IMR-90 (cell line): ENCODE data around the gene FAF1. TPM values are rescaled to one million over a fixed set of nuclear protein-coding genes. Genes with fewer than 3 reads are reported as not detected.

ENCODE experiments used
- ATAC-seq: fragments of 200-7000 bp; cut with Tn5 transposase; 2 replicates; pipeline ENCODE4 v1.9.1; 2020; ENCODE audit warnings: low read depth, mild to moderate bottlenecking, moderate library complexity
- BruUV-seq: library from RNA; stranded (reverse); fragments of 400-500 nt; replicated peaks from 2 replicates; lab custom pipeline; 2021; lab: Mats Ljungman, UMichigan
- CTCF ChIA-PET: fragments of 300-600 bp; formaldehyde crosslinking; extraction: SDS; loops from one replicate; lab custom pipeline; 2021; ENCODE audit warnings: antibody characterized with exemption; lab: Yijun Ruan, JAX
- POLR2A ChIA-PET: fragments of 300-600 bp; sonication (Branson Sonifier 250); formaldehyde crosslinking; loops from one replicate; lab custom pipeline; 2022; ENCODE audit warnings: antibody characterized with exemption; ENCODE audit not compliant: unreplicated experiment; lab: Charles Lee
- DNase-seq: peaks from one replicate; pipeline ENCODE4 v3.0.0; 2013
- H2AFZ ChIP-seq: replicated peaks from 2 replicates; pipeline ENCODE3; 2013; ENCODE audit warnings: low read length, mild to moderate bottlenecking; ENCODE audit not compliant: poor library complexity
- H2AK5ac ChIP-seq: 2 replicates; pipeline ENCODE4 v1.6.1; 2013; ENCODE audit warnings: low read depth, low read length, inconsistent platforms
- H2AK9ac ChIP-seq: replicated peaks from 2 replicates; pipeline ENCODE3; 2013; ENCODE audit warnings: mild to moderate bottlenecking, low read depth, low read length, moderate library complexity; ENCODE audit not compliant: poor library complexity
- H2BK120ac ChIP-seq: 2 replicates; pipeline ENCODE4 v1.6.1; 2013; ENCODE audit warnings: low read depth, low read length, inconsistent platforms
- H2BK15ac ChIP-seq: 3 replicates; pipeline ENCODE4 v1.6.1; 2013; ENCODE audit warnings: low read depth, low read length, inconsistent platforms
- H2BK20ac ChIP-seq: 2 replicates; pipeline ENCODE4 v1.6.1; 2013; ENCODE audit warnings: low read depth, mild to moderate bottlenecking, inconsistent platforms, low read length, moderate library complexity
- H2BK5ac ChIP-seq: 2 replicates; pipeline ENCODE4 v1.6.1; 2013; ENCODE audit warnings: mild to moderate bottlenecking, low read depth, low read length, inconsistent platforms; ENCODE audit not compliant: poor library complexity, severe bottlenecking
- H3K14ac ChIP-seq: replicated peaks from 2 replicates; pipeline ENCODE4 v1.6.1; 2013; ENCODE audit warnings: low read depth, low read length, inconsistent platforms
- H3K18ac ChIP-seq: 2 replicates; pipeline ENCODE4 v1.6.1; 2013; ENCODE audit warnings: low read depth, low read length, control low read depth
- H3K23ac ChIP-seq: 2 replicates; pipeline ENCODE4 v1.6.1; 2013; ENCODE audit warnings: low read depth, low read length, inconsistent platforms
- H3K27ac ChIP-seq: 2 replicates; pipeline ENCODE4 v1.5.1; 2013; ENCODE audit warnings: mild to moderate bottlenecking, control low read depth, low read length; ENCODE audit not compliant: insufficient read depth
- H3K27me3 ChIP-seq: 2 replicates; pipeline ENCODE4 v1.6.1; 2013; ENCODE audit warnings: low read length; ENCODE audit not compliant: control insufficient read depth, insufficient read depth
- H3K36me3 ChIP-seq: 2 replicates; pipeline ENCODE4 v1.6.1; 2013; ENCODE audit warnings: low read length, mixed read lengths; ENCODE audit not compliant: control insufficient read depth, insufficient read depth
- H3K4ac ChIP-seq: 2 replicates; pipeline ENCODE4 v1.6.1; 2013; ENCODE audit warnings: low read depth, low read length, inconsistent platforms
- H3K4me1 ChIP-seq: 2 replicates; pipeline ENCODE4 v1.6.1; 2013; ENCODE audit warnings: low read length, mixed read lengths; ENCODE audit not compliant: control insufficient read depth, insufficient read depth
- H3K4me2 ChIP-seq: 2 replicates; pipeline ENCODE4 v1.6.1; 2013; ENCODE audit warnings: low read depth, mild to moderate bottlenecking, control low read depth, low read length, moderate library complexity
- H3K4me3 ChIP-seq: 2 replicates; pipeline ENCODE4 v1.5.1; 2013; ENCODE audit warnings: low read depth, mild to moderate bottlenecking, control low read depth, low read length, moderate library complexity; ENCODE audit not compliant: insufficient read depth
- H3K56ac ChIP-seq: 2 replicates; pipeline ENCODE4 v1.6.1; 2013; ENCODE audit warnings: low read length, inconsistent platforms; ENCODE audit not compliant: insufficient read depth; ENCODE audit errors: extremely low read depth
- H3K79me1 ChIP-seq, 2 experiments: 2 replicates each; pipeline ENCODE4 v1.6.1; 2013; ENCODE audit warnings: low read length in 2 of 2, inconsistent platforms in 1 of 2, low read depth in 1 of 2
- H3K9ac ChIP-seq: 2 replicates; pipeline ENCODE4 v1.6.1; 2013; ENCODE audit warnings: low read depth, low read length, control low read depth
- H3K9me1 ChIP-seq: 2 replicates; pipeline ENCODE4 v1.6.1; 2013; ENCODE audit warnings: low read length, inconsistent platforms; ENCODE audit not compliant: insufficient read depth
- H3K9me3 ChIP-seq: 2 replicates; pipeline ENCODE4 v1.6.1; 2013; ENCODE audit warnings: low read length; ENCODE audit not compliant: control insufficient read depth, insufficient read depth
- H4K20me1 ChIP-seq: 2 replicates; pipeline ENCODE4 v1.6.1; 2013; ENCODE audit warnings: low read length, inconsistent platforms; ENCODE audit not compliant: insufficient read depth
- H4K5ac ChIP-seq: 2 replicates; pipeline ENCODE4 v1.6.1; 2013; ENCODE audit warnings: mild to moderate bottlenecking, low read depth, low read length, control low read depth
- H4K8ac ChIP-seq, 2 experiments: 2 replicates each; pipeline ENCODE4 v1.6.1; 2013; ENCODE audit warnings: low read depth in 2 of 2, low read length in 2 of 2, control low read depth in 1 of 2, inconsistent platforms in 1 of 2
- H4K91ac ChIP-seq: 2 replicates; pipeline ENCODE4 v1.6.1; 2013; ENCODE audit warnings: low read depth, low read length, inconsistent platforms; ENCODE audit not compliant: insufficient read depth
- BHLHE40 ChIP-seq: fragments of 150-350 bp; IDR thresholded peaks from 2 replicates; pipeline ENCODE4 v1.6.1; 2016; ENCODE audit warnings: mild to moderate bottlenecking, low read depth, low read length
- FOS ChIP-seq: fragments of 150-350 bp; IDR thresholded peaks from 2 replicates; pipeline ENCODE4 v1.6.1; 2016; ENCODE audit warnings: low read depth, low read length
- MAFK ChIP-seq: IDR thresholded peaks from 2 replicates; pipeline ENCODE4 v1.6.1; 2012; ENCODE audit warnings: low read depth, low read length, improper control_type of control experiment
- MAZ ChIP-seq: IDR thresholded peaks from 2 replicates; pipeline ENCODE4 v1.6.1; 2012; ENCODE audit warnings: low read depth, mild to moderate bottlenecking, low read length, improper control_type of control experiment, moderate library complexity, borderline replicate concordance
- MXI1 ChIP-seq: IDR thresholded peaks from 2 replicates; pipeline ENCODE4 v1.6.1; 2012; ENCODE audit warnings: low read depth, mild to moderate bottlenecking, low read length, moderate library complexity, borderline replicate concordance
- RCOR1 ChIP-seq: IDR thresholded peaks from 2 replicates; pipeline ENCODE4 v1.6.1; 2012; ENCODE audit warnings: mild to moderate bottlenecking, low read length, improper control_type of control experiment; ENCODE audit not compliant: insufficient replicate concordance
- RFX5 ChIP-seq: IDR thresholded peaks from 2 replicates; pipeline ENCODE4 v1.8.0; 2012; ENCODE audit warnings: low read depth, mild to moderate bottlenecking, low read length, moderate library complexity
- SMC3 ChIP-seq: fragments of 150-350 bp; IDR thresholded peaks from 2 replicates; pipeline ENCODE4 v1.6.1; 2016; ENCODE audit warnings: low read depth, mild to moderate bottlenecking, antibody characterized with exemption, low read length, moderate library complexity
- WGBS, 2 experiments: methylation state at CpG; one replicate each; pipeline versions ENCODE4 v1.1.5 to v1.1.7; 2013; ENCODE audit warnings: missing lambda C conversion rate in 2 of 2; ENCODE audit not compliant: insufficient read length in 1 of 2; ENCODE audit errors: extremely low coverage in 2 of 2; 5-methylcytosine and 5-hydroxymethylcytosine counted together
- dilution Hi-C: fragments of 300-500 bp; cut with HindIII; formaldehyde crosslinking; loops from one replicate; pipeline ENCODE4 v1.14.3; 2018; ENCODE audit warnings: low sequenced_read_pairs; ENCODE audit not compliant: unreplicated experiment
- in situ Hi-C: fragments of 300-500 bp; cut with MboI; formaldehyde crosslinking; loops from 3 replicates; pipeline ENCODE4 v1.14.3; 2019; ENCODE audit warnings: low sequenced_read_pairs, inconsistent platforms, mixed read lengths
- intact Hi-C: fragments of 100-400 bp; cut with micrococcal nuclease; formaldehyde crosslinking; loops from 2 replicates; pipeline ENCODE4 v1.10.0; 2022
- polyA plus RNA-seq, 3 experiments: library from polyadenylated mRNA; depleted of rRNA; stranded (reverse); fragments of >200 nt; gene quantifications; 2 replicates each; pipeline ENCODE4 v1.2.3, GENCODE V29; 2012; ENCODE audit warnings: low replicate concordance in 1 of 3
- total RNA-seq: library from RNA; depleted of rRNA; stranded (reverse); fragments of >200 nt; gene quantifications from 2 replicates; pipeline ENCODE4 v1.2.3, GENCODE V29; 2012
- TF ChIP-seq, protein P1 (sequence below): fragments of 150-350 bp; IDR thresholded peaks from 2 replicates; pipeline ENCODE4 v1.6.1; 2017; ENCODE audit warnings: mild to moderate bottlenecking, antibody characterized with exemption, low read length, low read depth
- TF ChIP-seq, protein P2 (sequence below): conservative IDR thresholded peaks from 2 replicates; pipeline ENCODE4 v1.5.1; 2012; ENCODE audit warnings: mild to moderate bottlenecking, low read depth, low read length, improper control_type of control experiment

The FAF1 gene
- total and polyA plus RNA-seq, 2 of the 4 experiments (the other 2 are of a cell fraction) = 18.8 to 72.9 TPM

DNA sequence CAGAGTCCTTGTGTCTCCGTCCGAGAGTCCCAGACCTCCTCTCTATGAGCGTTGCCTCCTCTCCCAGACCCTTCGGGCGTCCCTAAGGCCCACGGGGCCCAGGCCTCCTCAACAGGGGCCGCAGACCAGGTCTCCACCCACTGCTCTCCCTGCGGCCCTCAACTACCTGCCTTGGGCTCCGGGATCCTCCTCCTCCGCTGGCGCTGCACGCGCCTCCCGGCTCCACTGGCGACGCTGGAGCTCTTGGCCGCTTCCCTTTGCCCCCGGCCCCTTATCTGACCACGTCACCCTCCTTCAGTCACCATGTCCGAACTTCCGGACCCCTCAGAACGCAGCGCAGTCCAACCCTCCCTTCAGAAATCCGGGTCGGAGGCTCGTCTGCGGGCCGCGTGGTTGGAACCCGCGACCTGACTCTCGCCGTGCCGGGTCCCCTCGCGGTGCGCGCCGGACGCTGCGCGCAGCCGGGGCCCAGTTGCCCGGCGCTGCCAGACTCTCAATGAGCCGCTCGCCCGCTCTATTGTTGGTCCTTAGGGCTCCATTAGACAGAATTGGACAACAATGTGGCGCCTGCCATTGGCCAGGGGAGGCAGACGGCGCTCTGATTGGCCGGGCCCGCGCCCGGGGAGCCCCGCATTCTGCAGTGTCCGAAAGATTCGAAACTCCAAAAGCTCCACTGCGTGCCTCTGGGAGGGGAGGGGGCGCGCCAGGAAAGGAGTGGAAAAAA is 537.0 kb downstream of the FAF1 start, which contains the start of gene DMRTA2:
Gene DMRTA2 (minus strand): TSS at position 498 of the 724 bp plus-strand sequence. CDS start 1,907 bp downstream, outside the sequence.
- Histone ChIP-seq H3K9ac (no peak within 1 kb of the TSS), H3K56ac (no peak within 1 kb of the TSS), H3K27ac (no peak within 1 kb of the TSS), H3K23ac (no peak within 1 kb of the TSS), H2AFZ (peak within 1 kb of the TSS; percentile 77), H3K9me3 (peaks cover 6% of the 10 kb centered on the region), H4K20me1 (0 out of 2 replicates have a peak, but pooled peaks cover 15% of the 10 kb centered on the region), H2BK20ac (no peak within 1 kb of the TSS), H2BK15ac (no peak within 1 kb of the TSS), H3K4me1 (no peaks in the 10 kb centered on the region; the same call in 1 of the 2 replicates), H2AK5ac (no peak within 1 kb of the TSS), H3K4me2 (peak within 1 kb of the TSS; percentile 80), H3K18ac (no peak within 1 kb of the TSS), H3K9me1 (peaks cover 10% of the 10 kb centered on the region), H2BK120ac (no peak within 1 kb of the TSS), H3K14ac (no peak within 1 kb of the TSS), H3K4me3 (peak within 1 kb of the TSS; percentile 18), H2BK5ac (no peak within 1 kb of the TSS), H3K36me3 (no peaks in the 10 kb centered on the region), H2AK9ac (peak within 1 kb of the TSS; percentile 3), H3K4ac (no peak within 1 kb of the TSS), H3K27me3 (peaks cover 100% of the 10 kb centered on the region), H3K79me1 (no peaks in the 10 kb centered on the region), H4K91ac (no peak within 1 kb of the TSS), H4K5ac (no peak within 1 kb of the TSS), H4K8ac (no peak within 1 kb of the TSS)
- dilution Hi-C loops = no loop called here
- TF ChIP-seq MXI1 (no peak), MAZ (no peak), BHLHE40 (no peak), RFX5 (no peak), FOS (no peak), SMC3 (no peak), MAFK (no peak), RCOR1 (no peak)
- TF ChIP-seq, protein P1, sequence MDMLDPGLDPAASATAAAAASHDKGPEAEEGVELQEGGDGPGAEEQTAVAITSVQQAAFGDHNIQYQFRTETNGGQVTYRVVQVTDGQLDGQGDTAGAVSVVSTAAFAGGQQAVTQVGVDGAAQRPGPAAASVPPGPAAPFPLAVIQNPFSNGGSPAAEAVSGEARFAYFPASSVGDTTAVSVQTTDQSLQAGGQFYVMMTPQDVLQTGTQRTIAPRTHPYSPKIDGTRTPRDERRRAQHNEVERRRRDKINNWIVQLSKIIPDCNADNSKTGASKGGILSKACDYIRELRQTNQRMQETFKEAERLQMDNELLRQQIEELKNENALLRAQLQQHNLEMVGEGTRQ = no peak
- TF ChIP-seq, protein P2, sequence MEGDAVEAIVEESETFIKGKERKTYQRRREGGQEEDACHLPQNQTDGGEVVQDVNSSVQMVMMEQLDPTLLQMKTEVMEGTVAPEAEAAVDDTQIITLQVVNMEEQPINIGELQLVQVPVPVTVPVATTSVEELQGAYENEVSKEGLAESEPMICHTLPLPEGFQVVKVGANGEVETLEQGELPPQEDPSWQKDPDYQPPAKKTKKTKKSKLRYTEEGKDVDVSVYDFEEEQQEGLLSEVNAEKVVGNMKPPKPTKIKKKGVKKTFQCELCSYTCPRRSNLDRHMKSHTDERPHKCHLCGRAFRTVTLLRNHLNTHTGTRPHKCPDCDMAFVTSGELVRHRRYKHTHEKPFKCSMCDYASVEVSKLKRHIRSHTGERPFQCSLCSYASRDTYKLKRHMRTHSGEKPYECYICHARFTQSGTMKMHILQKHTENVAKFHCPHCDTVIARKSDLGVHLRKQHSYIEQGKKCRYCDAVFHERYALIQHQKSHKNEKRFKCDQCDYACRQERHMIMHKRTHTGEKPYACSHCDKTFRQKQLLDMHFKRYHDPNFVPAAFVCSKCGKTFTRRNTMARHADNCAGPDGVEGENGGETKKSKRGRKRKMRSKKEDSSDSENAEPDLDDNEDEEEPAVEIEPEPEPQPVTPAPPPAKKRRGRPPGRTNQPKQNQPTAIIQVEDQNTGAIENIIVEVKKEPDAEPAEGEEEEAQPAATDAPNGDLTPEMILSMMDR = no peak
- ChIA-PET POLR2A (no interaction called here), CTCF (no interaction called here)
- DNase-seq (no peak), ATAC-seq (peak; percentile 39)
- 4% methylated on average over 21 of the region's 61 CpGs; no CpG with 5 or more reads in 1 of the 2 experiments for WGBS, 2 experiments
- intact Hi-C loops = no loop called here
- BruUV-seq = no TSS peak
- in situ Hi-C loops = no loop called here
